H9 (cell line): ENCODE data around the gene GRIA1. TPM values are rescaled to one million over a fixed set of nuclear protein-coding genes. Genes with fewer than 3 reads are reported as not detected.

Source experiments
- DNase-seq: peaks from one replicate; pipeline ENCODE4 v3.0.0-alpha.2; 2017
- H2AFZ ChIP-seq: one replicate; pipeline ENCODE4 v1.6.1; 2013; ENCODE audit warnings: mild to moderate bottlenecking, low read length, control low read depth, moderate library complexity
- H2AK5ac ChIP-seq: 2 replicates; pipeline ENCODE4 v1.6.1; 2013; ENCODE audit warnings: low read length, control low read depth, mixed read lengths; ENCODE audit not compliant: insufficient read length
- H2BK120ac ChIP-seq: one replicate; pipeline ENCODE4 v1.6.1; 2013; ENCODE audit warnings: low read depth, mild to moderate bottlenecking, low read length, control low read depth, inconsistent platforms; ENCODE audit not compliant: poor library complexity, severe bottlenecking
- H2BK12ac ChIP-seq: 2 replicates; pipeline ENCODE4 v1.6.1; 2013; ENCODE audit warnings: low read length, control low read depth, mixed read lengths, low read depth; ENCODE audit not compliant: insufficient read length
- H2BK15ac ChIP-seq: 2 replicates; pipeline ENCODE4 v1.6.1; 2013; ENCODE audit warnings: low read depth, low read length, control low read depth
- H2BK20ac ChIP-seq: one replicate; pipeline ENCODE4 v1.6.1; 2013; ENCODE audit warnings: low read depth, mild to moderate bottlenecking, low read length, control low read depth, inconsistent platforms; ENCODE audit not compliant: poor library complexity, severe bottlenecking
- H2BK5ac ChIP-seq: 2 replicates; pipeline ENCODE4 v1.6.1; 2013; ENCODE audit warnings: low read length, control low read depth, mixed read lengths; ENCODE audit not compliant: insufficient read length
- H3K14ac ChIP-seq: 2 replicates; pipeline ENCODE4 v1.6.1; 2013; ENCODE audit warnings: low read length, control low read depth; ENCODE audit not compliant: insufficient read depth
- H3K18ac ChIP-seq: 2 replicates; pipeline ENCODE4 v1.6.1; 2013; ENCODE audit warnings: low read depth, mild to moderate bottlenecking, mixed read lengths, low read length, control low read depth; ENCODE audit not compliant: insufficient read length
- H3K23ac ChIP-seq: 2 replicates; pipeline ENCODE4 v1.6.1; 2013; ENCODE audit warnings: low read length, control low read depth, mixed read lengths, low read depth; ENCODE audit not compliant: insufficient read length
- H3K23me2 ChIP-seq: 2 replicates; pipeline ENCODE4 v1.6.1; 2013; ENCODE audit warnings: low read depth, mild to moderate bottlenecking, mixed read lengths, low read length, control low read depth; ENCODE audit not compliant: insufficient read length, poor library complexity, severe bottlenecking
- H3K27ac ChIP-seq: 2 replicates; pipeline ENCODE4 v1.5.1; 2013; ENCODE audit warnings: low read length, control low read depth, mixed read lengths, low read depth; ENCODE audit not compliant: insufficient read length
- H3K27me3 ChIP-seq: 2 replicates; pipeline ENCODE4 v1.6.1; 2013; ENCODE audit warnings: low read length, control low read depth, inconsistent platforms; ENCODE audit not compliant: insufficient read depth
- H3K4ac ChIP-seq: 2 replicates; pipeline ENCODE4 v1.6.1; 2013; ENCODE audit warnings: low read depth, mild to moderate bottlenecking, control low read depth, inconsistent platforms, low read length, moderate library complexity
- H3K4me1 ChIP-seq: 2 replicates; pipeline ENCODE4 v1.6.1; 2013; ENCODE audit warnings: low read length, control low read depth, inconsistent platforms; ENCODE audit not compliant: insufficient read depth
- H3K4me2 ChIP-seq: 2 replicates; pipeline ENCODE4 v1.6.1; 2013; ENCODE audit warnings: low read length, control low read depth, mixed read lengths; ENCODE audit not compliant: insufficient read length, insufficient read depth
- H3K56ac ChIP-seq: 2 replicates; pipeline ENCODE4 v1.6.1; 2013; ENCODE audit warnings: low read depth, mild to moderate bottlenecking, mixed read lengths, low read length, control low read depth; ENCODE audit not compliant: insufficient read length
- H3K79me1 ChIP-seq: 2 replicates; pipeline ENCODE4 v1.6.1; 2013; ENCODE audit warnings: low read depth, mild to moderate bottlenecking, moderate library complexity, low read length, control low read depth, inconsistent platforms; ENCODE audit not compliant: insufficient read depth, poor library complexity, severe bottlenecking
- H3K79me2 ChIP-seq: 2 replicates; pipeline ENCODE4 v1.6.1; 2013; ENCODE audit warnings: low read length, control low read depth, inconsistent platforms; ENCODE audit not compliant: insufficient read depth
- H3K9ac ChIP-seq: 2 replicates; pipeline ENCODE4 v1.6.1; 2013; ENCODE audit warnings: low read length, control low read depth, mixed read lengths; ENCODE audit not compliant: insufficient read length; ENCODE audit errors: extremely low read depth
- H3K9me3 ChIP-seq: one replicate; pipeline ENCODE4 v1.6.1; 2013; ENCODE audit warnings: low read depth, low read length, inconsistent platforms; ENCODE audit not compliant: control insufficient read depth
- H3T11ph ChIP-seq: one replicate; pipeline ENCODE4 v1.6.1; 2013; ENCODE audit warnings: mild to moderate bottlenecking, low read length, control low read depth, inconsistent platforms
- H4K20me1 ChIP-seq: one replicate; pipeline ENCODE4 v1.6.1; 2013; ENCODE audit not compliant: control insufficient read depth, insufficient read length, insufficient read depth
- H4K5ac ChIP-seq: 2 replicates; pipeline ENCODE4 v1.6.1; 2013; ENCODE audit warnings: low read depth, mild to moderate bottlenecking, mixed read lengths, low read length, control low read depth; ENCODE audit not compliant: insufficient read length
- H4K8ac ChIP-seq: replicated peaks from 2 replicates; pipeline ENCODE4 v1.6.1; 2013; ENCODE audit warnings: low read length, control low read depth, mixed read lengths, low read depth; ENCODE audit not compliant: insufficient read length
- H4K91ac ChIP-seq: 2 replicates; pipeline ENCODE4 v1.6.1; 2013; ENCODE audit warnings: low read depth, mild to moderate bottlenecking, moderate library complexity, mixed read lengths, low read length, control low read depth; ENCODE audit not compliant: insufficient read length
- H3K27ac Mint-ChIP-seq, 3 experiments: 2 replicates in 2 of 3; 3 replicates in 1 of 3; pipeline ENCODE4 v1.8.0; 2020 to 2021; ENCODE audit warnings: mixed read lengths in 3 of 3, mild to moderate bottlenecking in 1 of 3, moderate library complexity in 1 of 3
- H3K27me3 Mint-ChIP-seq: 2 replicates; pipeline ENCODE4 v1.8.0; 2021; ENCODE audit warnings: low read depth, mild to moderate bottlenecking, moderate library complexity, mixed read lengths
- H3K36me3 Mint-ChIP-seq, 3 experiments: 2 replicates in 2 of 3; 3 replicates in 1 of 3; pipeline ENCODE4 v1.8.0; 2020 to 2021; ENCODE audit warnings: low read depth in 3 of 3, mixed read lengths in 3 of 3; ENCODE audit not compliant: insufficient read depth in 1 of 3
- H3K4me1 Mint-ChIP-seq, 2 experiments: 2 replicates each; pipeline ENCODE4 v1.8.0; 2020; ENCODE audit warnings: mixed read lengths in 2 of 2
- H3K4me3 Mint-ChIP-seq, 2 experiments: 2 replicates in 1 of 2; 3 replicates in 1 of 2; pipeline ENCODE4 v1.8.0; 2020 to 2021; ENCODE audit warnings: mild to moderate bottlenecking in 2 of 2, mixed read lengths in 2 of 2, moderate library complexity in 1 of 2
- H3K9me3 Mint-ChIP-seq, 2 experiments: 2 replicates in 1 of 2; 3 replicates in 1 of 2; pipeline ENCODE4 v1.8.0; 2020; ENCODE audit warnings: mild to moderate bottlenecking in 2 of 2, mixed read lengths in 2 of 2, moderate library complexity in 1 of 2
- total RNA-seq: library from RNA; stranded (reverse); gene quantifications from 2 replicates; pipeline ENCODE4 v1.2.1, GENCODE V29; 2021
- TF ChIP-seq, protein P1 (sequence below): fragments of 200-600 bp; sonication (generic); conservative IDR thresholded peaks from 3 replicates; pipeline ENCODE4 v1.8.0; 2021; ENCODE audit warnings: antibody characterized with exemption, mild to moderate bottlenecking

The GRIA1 gene
- total RNA-seq, 1 experiment from 2014 or later = 0.52 TPM

DNA sequence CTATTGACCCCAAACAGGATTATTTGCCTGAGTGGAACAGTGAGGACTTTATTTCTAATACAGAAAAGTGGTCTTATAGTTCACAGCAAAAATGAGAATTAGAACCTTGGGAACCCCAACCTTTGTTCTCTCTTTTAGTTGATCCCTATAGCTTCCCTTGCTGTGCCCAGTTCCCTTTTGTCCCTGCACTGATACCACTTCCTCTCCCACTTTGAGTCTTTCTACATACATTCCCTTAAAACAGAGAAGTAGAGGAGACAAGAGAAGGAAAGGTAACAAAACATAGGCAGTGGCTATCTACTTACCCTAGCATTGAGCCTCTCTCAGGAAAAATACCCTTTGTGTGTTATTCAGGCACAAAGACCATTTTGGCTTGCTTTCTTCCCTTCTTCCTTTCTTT, 301.8 kb downstream of the GRIA1 start:
- no peak overlapping the region for H2BK12ac ChIP-seq
- DNase-seq = no peak
- no peaks in the 10 kb centered on the region for H3K27me3 ChIP-seq
- TF ChIP-seq, protein P1, sequence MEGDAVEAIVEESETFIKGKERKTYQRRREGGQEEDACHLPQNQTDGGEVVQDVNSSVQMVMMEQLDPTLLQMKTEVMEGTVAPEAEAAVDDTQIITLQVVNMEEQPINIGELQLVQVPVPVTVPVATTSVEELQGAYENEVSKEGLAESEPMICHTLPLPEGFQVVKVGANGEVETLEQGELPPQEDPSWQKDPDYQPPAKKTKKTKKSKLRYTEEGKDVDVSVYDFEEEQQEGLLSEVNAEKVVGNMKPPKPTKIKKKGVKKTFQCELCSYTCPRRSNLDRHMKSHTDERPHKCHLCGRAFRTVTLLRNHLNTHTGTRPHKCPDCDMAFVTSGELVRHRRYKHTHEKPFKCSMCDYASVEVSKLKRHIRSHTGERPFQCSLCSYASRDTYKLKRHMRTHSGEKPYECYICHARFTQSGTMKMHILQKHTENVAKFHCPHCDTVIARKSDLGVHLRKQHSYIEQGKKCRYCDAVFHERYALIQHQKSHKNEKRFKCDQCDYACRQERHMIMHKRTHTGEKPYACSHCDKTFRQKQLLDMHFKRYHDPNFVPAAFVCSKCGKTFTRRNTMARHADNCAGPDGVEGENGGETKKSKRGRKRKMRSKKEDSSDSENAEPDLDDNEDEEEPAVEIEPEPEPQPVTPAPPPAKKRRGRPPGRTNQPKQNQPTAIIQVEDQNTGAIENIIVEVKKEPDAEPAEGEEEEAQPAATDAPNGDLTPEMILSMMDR = no peak
- no peaks in the 10 kb centered on the region for H3K79me1 ChIP-seq
- no peak overlapping the region for H3K4me2 ChIP-seq
- no peaks in the 10 kb centered on the region for H4K20me1 ChIP-seq
- no peak overlapping the region for H2BK15ac ChIP-seq
- no peak overlapping the region for H2BK5ac ChIP-seq
- Mint-ChIP-seq H3K9me3 (no peaks in the 10 kb centered on the region), H3K4me3 (no peak overlapping the region), H3K27ac (no peak overlapping the region), H3K36me3 (no peaks in the 10 kb centered on the region; a peak in 1 of 7 replicates), H3K4me1 (peaks cover 12 to 14% of the 10 kb centered on the region in 2 experiments), H3K27me3 (no peaks in the 10 kb centered on the region)
- no peak overlapping the region for H2AFZ ChIP-seq
- no peak overlapping the region for H3K18ac ChIP-seq
- H2BK120ac ChIP-seq = no peak overlapping the region
- H3K9ac ChIP-seq = no peak overlapping the region
- no peaks in the 10 kb centered on the region for H3K79me2 ChIP-seq
- H3K9me3 ChIP-seq = no peaks in the 10 kb centered on the region
- no peak overlapping the region for H4K5ac ChIP-seq
- H3K23ac ChIP-seq = no peak overlapping the region
- H3K56ac ChIP-seq = no peak overlapping the region
- no peak overlapping the region for H4K91ac ChIP-seq
- no peak overlapping the region for H3T11ph ChIP-seq
- H4K8ac ChIP-seq = no peak overlapping the region
- no peak overlapping the region for H3K27ac ChIP-seq
- H2BK20ac ChIP-seq = no peak overlapping the region
- H3K4me1 ChIP-seq = peaks cover 3% of the 10 kb centered on the region; the same call in 1 of the 2 replicates
- H3K23me2 ChIP-seq = no peaks in the 10 kb centered on the region
- H3K4ac ChIP-seq = no peak overlapping the region
- no peak overlapping the region for H3K14ac ChIP-seq
- H2AK5ac ChIP-seq = no peak overlapping the region
